Measurements from ENCODE around the gene BICDL2. TPM values are rescaled to one million over a fixed set of nuclear protein-coding genes. Genes with fewer than 3 reads are reported as not detected.

Gene BICDL2, protein sequence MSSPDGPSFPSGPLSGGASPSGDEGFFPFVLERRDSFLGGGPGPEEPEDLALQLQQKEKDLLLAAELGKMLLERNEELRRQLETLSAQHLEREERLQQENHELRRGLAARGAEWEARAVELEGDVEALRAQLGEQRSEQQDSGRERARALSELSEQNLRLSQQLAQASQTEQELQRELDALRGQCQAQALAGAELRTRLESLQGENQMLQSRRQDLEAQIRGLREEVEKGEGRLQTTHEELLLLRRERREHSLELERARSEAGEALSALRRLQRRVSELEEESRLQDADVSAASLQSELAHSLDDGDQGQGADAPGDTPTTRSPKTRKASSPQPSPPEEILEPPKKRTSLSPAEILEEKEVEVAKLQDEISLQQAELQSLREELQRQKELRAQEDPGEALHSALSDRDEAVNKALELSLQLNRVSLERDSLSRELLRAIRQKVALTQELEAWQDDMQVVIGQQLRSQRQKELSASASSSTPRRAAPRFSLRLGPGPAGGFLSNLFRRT
- polyA plus RNA-seq (2013), result 2.0 TPM in 2 replicates

DNA sequence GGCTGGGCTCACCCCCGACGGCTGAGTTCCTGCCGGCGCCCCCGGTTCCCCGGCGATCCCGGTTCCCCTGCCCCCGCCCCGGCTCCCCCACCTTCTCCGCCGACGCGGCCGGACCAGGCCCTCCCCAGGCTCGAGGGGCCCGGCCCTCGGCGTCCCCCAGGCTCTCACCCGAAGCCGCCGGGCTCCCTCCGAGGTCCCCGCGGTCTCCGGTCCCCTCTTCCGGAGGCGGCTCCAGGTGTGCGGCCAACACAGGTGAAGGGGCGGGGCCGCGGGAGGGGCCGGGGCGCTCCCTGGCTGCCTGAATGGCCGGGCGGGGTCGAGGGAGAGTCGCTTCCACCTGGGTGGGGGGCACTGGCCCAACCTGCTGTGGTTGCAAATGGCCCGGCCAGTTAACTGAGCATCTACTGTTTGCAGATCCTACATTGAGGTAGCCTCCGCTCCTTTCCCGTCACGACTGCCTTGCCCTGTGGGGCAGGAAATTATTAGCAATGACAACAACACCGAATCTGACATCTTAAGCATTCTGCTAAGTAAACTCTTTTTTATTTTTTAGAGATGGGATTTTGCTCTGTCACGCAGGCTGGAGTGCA is at the start of gene BICDL2:
Gene BICDL2, minus strand, starts transcription at position 219 of the 590 bp plus-strand sequence. CDS start 1,448 bp downstream, outside the sequence.
- peak within 1 kb of the TSS; percentile 28 for H4K12ac ChIP-seq (ENCODE audit: low read depth, low read length)
- no peak within 1 kb of the TSS for H4K91ac ChIP-seq (ENCODE audit: low read depth, low read length)
- no peak within 1 kb of the TSS for H4K8ac ChIP-seq (ENCODE audit: low read depth, low read length)
- H2BK12ac ChIP-seq (ENCODE audit: low read length), result no peak within 1 kb of the TSS
- no peak for DNase-seq
- H2AK5ac ChIP-seq (ENCODE audit: low read length), result no peak within 1 kb of the TSS
- peaks cover 3 to 5% of the 10 kb centered on the region in 2 experiments for H3K4me1 ChIP-seq (ENCODE audit: control insufficient read depth in 1 of 2, insufficient read depth in 2 of 2, low read length in 2 of 2)
- H3K4me3 ChIP-seq (ENCODE audit: low read depth, low read length), result peak within 1 kb of the TSS; percentile 26
- H3K36me3 ChIP-seq (ENCODE audit: control insufficient read depth in 1 of 2, insufficient read depth in 2 of 2, low read length in 2 of 2), result no peaks in the 10 kb centered on the region
- H3K79me1 ChIP-seq (ENCODE audit: low read length), result peaks cover 1% of the 10 kb centered on the region
- peak within 1 kb of the TSS; percentile 25 for H3K14ac ChIP-seq (ENCODE audit: low read length)
- H3K4me2 ChIP-seq (ENCODE audit: low read length), result peak within 1 kb of the TSS; percentile 51
- no peak within 1 kb of the TSS for H3K27ac ChIP-seq (ENCODE audit: low read depth, low read length)
- no peak within 1 kb of the TSS for H3K18ac ChIP-seq (ENCODE audit: low read length)
- no peak within 1 kb of the TSS for H2AFZ ChIP-seq (ENCODE audit: insufficient read depth, low read length, poor library complexity)
- H3K23ac ChIP-seq (ENCODE audit: low read length), result no peak within 1 kb of the TSS
- no CpG with 5 or more reads among the region's 44 CpGs for WGBS (ENCODE audit: extremely low coverage, insufficient coverage, insufficient read length)
- H2BK120ac ChIP-seq (ENCODE audit: insufficient read depth, low read length, poor library complexity), result no peak within 1 kb of the TSS
- H3K4ac ChIP-seq (ENCODE audit: low read depth, low read length), result no peak within 1 kb of the TSS
- H3K9ac ChIP-seq (ENCODE audit: low read length), result no peak within 1 kb of the TSS
- no peaks in the 10 kb centered on the region for H3K9me3 ChIP-seq (ENCODE audit: insufficient read depth, low read depth, low read length)
- no peak within 1 kb of the TSS for H2BK5ac ChIP-seq (ENCODE audit: low read depth, low read length, poor library complexity)
- no peaks in the 10 kb centered on the region for H3K79me2 ChIP-seq (ENCODE audit: control insufficient read depth, insufficient read depth, low read length, poor library complexity)
- peaks cover 10% of the 10 kb centered on the region for H3K27me3 ChIP-seq (ENCODE audit: insufficient read depth, low read length)

DNA sequence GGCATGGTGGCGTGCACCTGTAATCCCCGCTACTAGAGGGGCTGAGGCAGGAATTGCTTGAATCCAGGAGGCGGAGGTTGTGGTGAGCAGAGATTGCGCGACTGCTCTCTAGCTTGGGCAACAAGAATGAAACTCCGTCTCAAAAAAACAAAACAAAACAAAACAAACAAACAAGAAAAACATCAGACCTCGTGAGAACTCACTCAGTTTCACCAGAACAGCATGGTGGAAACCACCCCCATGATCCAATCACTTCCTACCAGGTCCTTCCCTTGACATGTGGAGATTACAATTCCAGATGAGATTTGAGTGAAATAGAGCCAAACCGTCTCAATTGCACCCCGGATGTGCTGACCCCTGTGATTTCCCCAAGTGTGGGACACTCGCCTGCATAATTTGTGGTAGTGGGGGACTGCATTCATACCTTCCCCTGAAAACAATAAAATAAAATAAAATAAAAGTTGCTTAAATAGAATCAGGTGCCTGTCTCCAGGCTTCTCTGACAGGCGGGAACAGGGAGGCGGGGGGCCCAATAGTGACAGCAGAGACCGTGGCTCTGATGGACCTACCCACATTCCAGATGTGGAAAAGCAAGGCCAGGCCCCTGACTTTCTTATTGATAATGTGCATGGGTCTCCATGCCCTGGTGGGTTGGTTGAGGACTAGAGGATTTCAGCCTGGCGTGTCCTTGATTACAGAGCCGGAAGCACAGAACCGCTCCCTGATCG is 49.3 kb upstream of the BICDL2 start:
- WGBS (ENCODE audit: extremely low coverage, insufficient coverage, insufficient read length), result no CpG with 5 or more reads among the region's 17 CpGs

DNA sequence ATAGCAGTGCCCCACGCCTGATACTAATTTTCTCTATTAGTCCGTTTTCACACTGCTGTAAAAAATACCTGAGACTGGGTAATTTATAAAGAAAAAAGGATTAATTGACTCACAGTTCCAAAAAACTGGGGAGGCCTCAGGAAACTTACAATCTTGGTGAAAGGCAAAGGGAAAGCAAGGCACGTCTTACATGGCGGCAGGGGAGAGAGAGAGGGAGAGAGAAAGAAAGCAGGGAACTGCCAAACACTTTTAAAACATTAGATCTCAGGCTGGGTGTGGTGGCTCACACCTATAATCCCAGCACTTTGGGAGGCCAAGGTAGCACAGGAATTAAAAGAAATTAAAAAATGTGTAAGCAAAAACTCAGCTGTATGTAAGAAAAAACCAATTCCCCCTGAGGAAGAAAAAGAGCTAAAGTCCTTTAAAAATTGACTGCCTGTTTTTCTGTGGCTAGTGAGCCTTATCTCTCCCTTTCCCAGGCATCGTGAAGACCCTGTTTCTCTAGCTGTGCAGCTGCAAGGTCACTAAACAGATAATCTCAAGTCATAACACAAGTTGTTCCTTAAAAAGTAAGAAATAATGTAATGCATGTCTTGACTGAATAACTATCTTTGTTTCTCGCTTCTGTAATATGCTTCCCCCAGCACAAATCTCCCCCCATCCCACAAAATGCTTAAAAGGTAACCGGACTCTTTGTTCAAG is 48.4 kb upstream of the BICDL2 start:
- no peak overlapping the region for H4K91ac ChIP-seq (ENCODE audit: low read depth, low read length)
- no peak overlapping the region for H3K9ac ChIP-seq (ENCODE audit: low read length)
- no peak overlapping the region for H3K4me2 ChIP-seq (ENCODE audit: low read length)
- H2BK5ac ChIP-seq (ENCODE audit: low read depth, low read length, poor library complexity), result no peak overlapping the region
- H3K27me3 ChIP-seq (ENCODE audit: insufficient read depth, low read length), result no peaks in the 10 kb centered on the region
- H4K12ac ChIP-seq (ENCODE audit: low read depth, low read length), result no peak overlapping the region
- H3K27ac ChIP-seq (ENCODE audit: low read depth, low read length), result no peak overlapping the region
- H3K23ac ChIP-seq (ENCODE audit: low read length), result no peak overlapping the region
- H3K9me3 ChIP-seq (ENCODE audit: insufficient read depth, low read depth, low read length), result no peaks in the 10 kb centered on the region
- no peak overlapping the region for H3K14ac ChIP-seq (ENCODE audit: low read length)
- H3K18ac ChIP-seq (ENCODE audit: low read length), result no peak overlapping the region
- H2BK120ac ChIP-seq (ENCODE audit: insufficient read depth, low read length, poor library complexity), result no peak overlapping the region
- H2AFZ ChIP-seq (ENCODE audit: insufficient read depth, low read length, poor library complexity), result no peak overlapping the region
- no peak overlapping the region for H2BK12ac ChIP-seq (ENCODE audit: low read length)
- no peaks in the 10 kb centered on the region for H3K79me2 ChIP-seq (ENCODE audit: control insufficient read depth, insufficient read depth, low read length, poor library complexity)
- no peak for DNase-seq
- H3K4ac ChIP-seq (ENCODE audit: low read depth, low read length), result no peak overlapping the region
- WGBS (ENCODE audit: extremely low coverage, insufficient coverage, insufficient read length), result no CpG with 5 or more reads among the region's 7 CpGs
- H3K36me3 ChIP-seq (ENCODE audit: control insufficient read depth in 1 of 2, insufficient read depth in 2 of 2, low read length in 2 of 2), result no peaks in the 10 kb centered on the region
- H3K79me1 ChIP-seq (ENCODE audit: low read length), result no peaks in the 10 kb centered on the region
- no peak overlapping the region for H3K4me3 ChIP-seq (ENCODE audit: low read depth, low read length)
- H3K4me1 ChIP-seq (ENCODE audit: control insufficient read depth in 1 of 2, insufficient read depth in 2 of 2, low read length in 2 of 2), result no peaks in the 10 kb centered on the region
- H2AK5ac ChIP-seq (ENCODE audit: low read length), result no peak overlapping the region
- no peak overlapping the region for H4K8ac ChIP-seq (ENCODE audit: low read depth, low read length)

More for the DNA sequence above, 49.3 kb upstream of the BICDL2 start:
- Histone ChIP-seq H3K4me3 (ENCODE audit: low read depth, low read length) (no peak overlapping the region), H3K79me2 (ENCODE audit: control insufficient read depth, insufficient read depth, low read length, poor library complexity) (no peaks in the 10 kb centered on the region), H3K27me3 (ENCODE audit: insufficient read depth, low read length) (no peaks in the 10 kb centered on the region), H3K27ac (ENCODE audit: low read depth, low read length) (no peak overlapping the region), H4K12ac (ENCODE audit: low read depth, low read length) (no peak overlapping the region), H3K4me1 (ENCODE audit: control insufficient read depth in 1 of 2, insufficient read depth in 2 of 2, low read length in 2 of 2) (no peaks in the 10 kb centered on the region), H3K4me2 (ENCODE audit: low read length) (no peak overlapping the region), H3K9ac (ENCODE audit: low read length) (no peak overlapping the region), H2BK120ac (ENCODE audit: insufficient read depth, low read length, poor library complexity) (no peak overlapping the region), H2AFZ (ENCODE audit: insufficient read depth, low read length, poor library complexity) (no peak overlapping the region), H4K91ac (ENCODE audit: low read depth, low read length) (no peak overlapping the region), H2AK5ac (ENCODE audit: low read length) (no peak overlapping the region), H3K14ac (ENCODE audit: low read length) (no peak overlapping the region), H4K8ac (ENCODE audit: low read depth, low read length) (no peak overlapping the region), H2BK5ac (ENCODE audit: low read depth, low read length, poor library complexity) (no peak overlapping the region), H3K36me3 (ENCODE audit: control insufficient read depth in 1 of 2, insufficient read depth in 2 of 2, low read length in 2 of 2) (no peaks in the 10 kb centered on the region), H3K4ac (ENCODE audit: low read depth, low read length) (no peak overlapping the region), H3K23ac (ENCODE audit: low read length) (no peak overlapping the region), H3K79me1 (ENCODE audit: low read length) (no peaks in the 10 kb centered on the region), H2BK12ac (ENCODE audit: low read length) (no peak overlapping the region), H3K9me3 (ENCODE audit: insufficient read depth, low read depth, low read length) (no peaks in the 10 kb centered on the region), H3K18ac (ENCODE audit: low read length) (no peak overlapping the region)
- no peak for DNase-seq

DNA sequence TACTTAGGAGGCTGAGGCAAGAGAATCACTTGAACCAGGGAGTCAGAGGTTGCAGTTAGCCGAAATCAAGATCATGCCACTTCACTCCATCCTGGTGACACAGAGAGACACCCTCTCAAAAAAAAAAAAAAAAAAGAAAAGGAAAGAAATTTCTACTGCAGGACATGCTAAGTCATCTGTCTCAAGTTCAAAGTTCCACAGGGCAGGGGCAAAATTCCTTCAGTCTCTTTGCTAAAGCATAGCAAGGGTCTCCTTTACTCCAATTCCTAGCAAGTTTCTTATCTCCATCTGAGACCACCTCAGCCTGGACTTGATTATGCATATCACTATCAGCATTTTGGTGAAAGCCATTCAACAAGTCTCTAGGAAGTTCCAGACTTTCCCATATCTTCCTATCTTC is 47.7 kb upstream of the BICDL2 start:
- no CpG with 5 or more reads among the region's 1 CpG for WGBS (ENCODE audit: extremely low coverage, insufficient coverage, insufficient read length)
- H2BK5ac ChIP-seq (ENCODE audit: low read depth, low read length, poor library complexity), result no peak overlapping the region
- no peak overlapping the region for H2AK5ac ChIP-seq (ENCODE audit: low read length)
- no peak overlapping the region for H3K9ac ChIP-seq (ENCODE audit: low read length)
- no peak overlapping the region for H3K4ac ChIP-seq (ENCODE audit: low read depth, low read length)
- H3K27ac ChIP-seq (ENCODE audit: low read depth, low read length), result no peak overlapping the region
- no peak overlapping the region for H2AFZ ChIP-seq (ENCODE audit: insufficient read depth, low read length, poor library complexity)
- H4K12ac ChIP-seq (ENCODE audit: low read depth, low read length), result no peak overlapping the region
- no peak overlapping the region for H3K23ac ChIP-seq (ENCODE audit: low read length)
- no peak overlapping the region for H3K14ac ChIP-seq (ENCODE audit: low read length)
- H4K8ac ChIP-seq (ENCODE audit: low read depth, low read length), result no peak overlapping the region
- H3K18ac ChIP-seq (ENCODE audit: low read length), result no peak overlapping the region
- no peak overlapping the region for H2BK120ac ChIP-seq (ENCODE audit: insufficient read depth, low read length, poor library complexity)
- no peaks in the 10 kb centered on the region for H3K79me1 ChIP-seq (ENCODE audit: low read length)
- H3K4me3 ChIP-seq (ENCODE audit: low read depth, low read length), result no peak overlapping the region
- no peaks in the 10 kb centered on the region for H3K36me3 ChIP-seq (ENCODE audit: control insufficient read depth in 1 of 2, insufficient read depth in 2 of 2, low read length in 2 of 2)
- H3K4me1 ChIP-seq (ENCODE audit: control insufficient read depth in 1 of 2, insufficient read depth in 2 of 2, low read length in 2 of 2), result no peaks in the 10 kb centered on the region
- H2BK12ac ChIP-seq (ENCODE audit: low read length), result no peak overlapping the region
- no peak overlapping the region for H3K4me2 ChIP-seq (ENCODE audit: low read length)
- no peaks in the 10 kb centered on the region for H3K27me3 ChIP-seq (ENCODE audit: insufficient read depth, low read length)
- H3K79me2 ChIP-seq (ENCODE audit: control insufficient read depth, insufficient read depth, low read length, poor library complexity), result no peaks in the 10 kb centered on the region
- H3K9me3 ChIP-seq (ENCODE audit: insufficient read depth, low read depth, low read length), result no peaks in the 10 kb centered on the region
- no peak for DNase-seq
- H4K91ac ChIP-seq (ENCODE audit: low read depth, low read length), result no peak overlapping the region

Data from trophoblast cell (in vitro differentiated cells and primary cell).